Natural killer cell (primary cell): Measurements from ENCODE around the gene CDK4. TPM values are rescaled to one million over a fixed set of nuclear protein-coding genes. Genes with fewer than 3 reads are reported as not detected.

Experiments
- ATAC-seq, 3 donors: fragments of 150-1000 bp in 2 of 3; fragments of 200-7000 bp in 1 of 3; cut with Tn5 transposase; 1 replicate in 1 of 3; 2 replicates in 2 of 3; pipeline ENCODE4 v1.10.0; 2021; ENCODE audit warnings: mild to moderate bottlenecking in 2 of 3, moderate library complexity in 2 of 3
- DNase-seq, 2 donors: peaks; one replicate each; pipeline versions ENCODE4 v3.0.0 to v3.0.0-alpha.2; 2013 to 2021; ENCODE audit warnings: mixed read lengths in 1 of 2
- H3K27ac ChIP-seq: one replicate; pipeline ENCODE4 v1.5.1; 2013; ENCODE audit warnings: mild to moderate bottlenecking, low read length
- H3K27me3 ChIP-seq: one replicate; pipeline ENCODE4 v1.6.1; 2013; ENCODE audit warnings: low read length; ENCODE audit not compliant: control insufficient read depth, insufficient read depth
- H3K36me3 ChIP-seq: one replicate; pipeline ENCODE4 v1.6.1; 2013; ENCODE audit warnings: low read length; ENCODE audit not compliant: control insufficient read depth, insufficient read depth
- H3K4me1 ChIP-seq: one replicate; pipeline ENCODE4 v1.6.1; 2013; ENCODE audit warnings: low read length; ENCODE audit not compliant: control insufficient read depth, insufficient read depth
- H3K4me3 ChIP-seq: one replicate; pipeline ENCODE4 v1.5.1; 2013; ENCODE audit warnings: low read length
- H3K9me3 ChIP-seq: one replicate; pipeline ENCODE4 v1.6.1; 2013; ENCODE audit warnings: low read length; ENCODE audit not compliant: control insufficient read depth, insufficient read depth
- H3K27ac Mint-ChIP-seq, 2 donors: one replicate each; pipeline ENCODE4 v1.8.0; 2022; ENCODE audit warnings: mild to moderate bottlenecking in 2 of 2, mixed read lengths in 2 of 2, moderate library complexity in 1 of 2
- H3K27me3 Mint-ChIP-seq, 2 donors: one replicate each; pipeline ENCODE4 v1.8.0; 2022; ENCODE audit warnings: low read depth in 2 of 2, mixed read lengths in 2 of 2
- H3K36me3 Mint-ChIP-seq: one replicate; pipeline ENCODE4 v1.8.0; 2022; ENCODE audit warnings: mixed read lengths
- H3K4me1 Mint-ChIP-seq, 2 donors: one replicate each; pipeline ENCODE4 v1.8.0; 2022; ENCODE audit warnings: mixed read lengths in 2 of 2
- H3K4me3 Mint-ChIP-seq: one replicate; pipeline ENCODE4 v1.8.0; 2022; ENCODE audit warnings: mild to moderate bottlenecking, moderate library complexity, mixed read lengths
- H3K9me3 Mint-ChIP-seq, 2 donors: one replicate each; pipeline ENCODE4 v1.8.0; 2022; ENCODE audit warnings: mixed read lengths in 2 of 2
- CTCF ChIP-seq: fragments of 200-600 bp; IDR thresholded peaks from one replicate; pipeline ENCODE4 v1.8.0; 2022; ENCODE audit warnings: antibody characterized with exemption
- WGBS: methylation state at CpG from one replicate; pipeline ENCODE4 v1.1.7; 2013; ENCODE audit warnings: missing lambda C conversion rate; ENCODE audit not compliant: insufficient coverage; 5-methylcytosine and 5-hydroxymethylcytosine counted together
- intact Hi-C: fragments of 100-400 bp; cut with micrococcal nuclease; formaldehyde crosslinking; loops from one replicate; pipeline ENCODE4 v1.14.2; 2022
- total RNA-seq, 4 donors: library from RNA; stranded (reverse); fragments of 120-200 nt in 1 of 4; gene quantifications; one replicate each; pipeline versions ENCODE4 v1.2.3 to v1.2.4, GENCODE V29; 2013 to 2022

CDK4 gene
- total RNA-seq, 3 donors from 2014 or later (not counting 1 experiment from before 2014, with no cell fraction given), result 30.7 to 39.5 (median 37.7) TPM

- Mint-ChIP-seq H3K27me3 (no peaks in the 10 kb centered on the region), H3K4me3 (peak overlapping the region; percentile 99), H3K4me1 (peaks cover 33 to 34% of the 10 kb centered on the region in 2 donors), H3K27ac (peak overlapping the region; percentile 90 to 97), H3K36me3 (peaks cover 11% of the 10 kb centered on the region), H3K9me3 (no peaks in the 10 kb centered on the region)
- intact Hi-C loops, result loop anchor here (5.0 kb wide), 1 partner anchor 64 kb away; the partner anchor contains the start of gene CTDSP2
- Histone ChIP-seq H3K27me3 (no peaks in the 10 kb centered on the region), H3K4me3 (peak overlapping the region; percentile 86), H3K36me3 (peaks cover 27% of the 10 kb centered on the region), H3K4me1 (peaks cover 36% of the 10 kb centered on the region), H3K9me3 (no peaks in the 10 kb centered on the region), H3K27ac (peak overlapping the region; percentile 57)
- ATAC-seq, result no peak
- 94% methylated on average over 10 of the region's 12 CpGs for WGBS
- no peak for DNase-seq
- TF ChIP-seq CTCF, result no peak
These were observed 31.3 kb upstream of the CDK4 start for GRCh38 chr12:57783466-57783801.

GRCh38 chr12:57782608-57783465 lies 30.7 kb upstream of the CDK4 start, which contains the start of gene TSFM:
Gene TSFM, plus strand, starts transcription at chr12:57782787. Its CDS starts 15 bp downstream, at chr12:57782802.
- Histone ChIP-seq H3K27ac (peak within 1 kb of the TSS; percentile 57), H3K9me3 (no peaks in the 10 kb centered on the region), H3K27me3 (no peaks in the 10 kb centered on the region), H3K36me3 (peaks cover 26% of the 10 kb centered on the region), H3K4me3 (peak within 1 kb of the TSS; percentile 86), H3K4me1 (peaks cover 36% of the 10 kb centered on the region)
- DNase-seq, result peak; percentile 98 to 99
- Mint-ChIP-seq H3K9me3 (no peaks in the 10 kb centered on the region), H3K4me3 (peak within 1 kb of the TSS; percentile 99), H3K27me3 (no peaks in the 10 kb centered on the region), H3K27ac (peak within 1 kb of the TSS; percentile 90 to 97), H3K4me1 (peaks cover 33 to 34% of the 10 kb centered on the region in 2 donors), H3K36me3 (peaks cover 11% of the 10 kb centered on the region)
- WGBS, result 1% methylated on average over 45 of the region's 45 CpGs
- peak; percentile 93 for TF ChIP-seq CTCF
- peak; percentile 94 to 97 (median 97) for ATAC-seq
- intact Hi-C loops, result loop anchor here (1.0 to 5.0 kb wide), 4 partner anchors 27 to 122 kb away; partner anchors contain the start of genes CDK4 and CTDSP2

GRCh38 chr12:57782243-57782607 lies 30.1 kb upstream of the CDK4 start:
- Mint-ChIP-seq H3K9me3 (no peaks in the 10 kb centered on the region), H3K36me3 (peaks cover 11% of the 10 kb centered on the region), H3K27ac (peak overlapping the region; percentile 90 to 97), H3K4me3 (peak overlapping the region; percentile 99), H3K27me3 (no peaks in the 10 kb centered on the region), H3K4me1 (peaks cover 33 to 34% of the 10 kb centered on the region in 2 donors)
- WGBS, result 13% methylated on average over 3 of the region's 4 CpGs
- intact Hi-C loops, result loop anchor here (1.0 to 5.0 kb wide), 4 partner anchors 26 to 123 kb away; partner anchors contain the start of genes CDK4 and CTDSP2
- DNase-seq, result no peak
- H3K9me3 ChIP-seq, result no peaks in the 10 kb centered on the region
- no peak for TF ChIP-seq CTCF
- peaks cover 20% of the 10 kb centered on the region for H3K36me3 ChIP-seq
- H3K27ac ChIP-seq, result peak overlapping the region; percentile 16
- H3K4me3 ChIP-seq, result peak overlapping the region; percentile 86
- no peak for ATAC-seq
- H3K27me3 ChIP-seq, result no peaks in the 10 kb centered on the region
- H3K4me1 ChIP-seq, result peaks cover 36% of the 10 kb centered on the region
